Measurements from ENCODE around the gene SNX3.

GRCh38 chr6:108203189-108204112 lies 57.4 kb downstream of the SNX3 start:
- TF ChIP-seq CSDC2 (CRISPR knock-in tag; IDR thresholded peaks at IDR 0.05): no peak
- no peak for TF ChIP-seq TCF4 (CRISPR knock-in tag; IDR thresholded peaks at IDR 0.05; ENCODE audit: borderline replicate concordance)
- no peak for TF ChIP-seq OSR1 (CRISPR knock-in tag; IDR thresholded peaks at IDR 0.05)
- no peak for TF ChIP-seq ZC3H10 (CRISPR knock-in tag; IDR thresholded peaks at IDR 0.05)
- no peak for TF ChIP-seq SNAI2 (CRISPR knock-in tag; IDR thresholded peaks at IDR 0.05)
- no peak for TF ChIP-seq ZFP30 (CRISPR knock-in tag; IDR thresholded peaks at IDR 0.05)
- no peak for TF ChIP-seq TOX (CRISPR knock-in tag; IDR thresholded peaks at IDR 0.05; ENCODE audit: borderline replicate concordance)
- no peak for TF ChIP-seq ZFP3 (CRISPR knock-in tag; IDR thresholded peaks at IDR 0.05)
- no peak for TF ChIP-seq GLIS3 (CRISPR knock-in tag; IDR thresholded peaks at IDR 0.05)
- TF ChIP-seq ZNF8 (CRISPR knock-in tag; IDR thresholded peaks at IDR 0.05): no peak

Data from SK-N-SH treated with all-trans-retinoic acid at 6 μM for 48 hours (cell line).